NAMALWA (cell line): ENCODE results near the gene CEP20.
"Not testable (repeated sequence)": the region's sequence is repeated elsewhere in the genome, so short reads cannot be mapped to it uniquely, and the experiment has no call there.

ENCODE experiments used
- DNase-seq: peaks from one replicate; pipeline ENCODE4 v3.0.0-alpha.2; 2015; ENCODE audit warnings: low spot score

CEP20 gene

DNA sequence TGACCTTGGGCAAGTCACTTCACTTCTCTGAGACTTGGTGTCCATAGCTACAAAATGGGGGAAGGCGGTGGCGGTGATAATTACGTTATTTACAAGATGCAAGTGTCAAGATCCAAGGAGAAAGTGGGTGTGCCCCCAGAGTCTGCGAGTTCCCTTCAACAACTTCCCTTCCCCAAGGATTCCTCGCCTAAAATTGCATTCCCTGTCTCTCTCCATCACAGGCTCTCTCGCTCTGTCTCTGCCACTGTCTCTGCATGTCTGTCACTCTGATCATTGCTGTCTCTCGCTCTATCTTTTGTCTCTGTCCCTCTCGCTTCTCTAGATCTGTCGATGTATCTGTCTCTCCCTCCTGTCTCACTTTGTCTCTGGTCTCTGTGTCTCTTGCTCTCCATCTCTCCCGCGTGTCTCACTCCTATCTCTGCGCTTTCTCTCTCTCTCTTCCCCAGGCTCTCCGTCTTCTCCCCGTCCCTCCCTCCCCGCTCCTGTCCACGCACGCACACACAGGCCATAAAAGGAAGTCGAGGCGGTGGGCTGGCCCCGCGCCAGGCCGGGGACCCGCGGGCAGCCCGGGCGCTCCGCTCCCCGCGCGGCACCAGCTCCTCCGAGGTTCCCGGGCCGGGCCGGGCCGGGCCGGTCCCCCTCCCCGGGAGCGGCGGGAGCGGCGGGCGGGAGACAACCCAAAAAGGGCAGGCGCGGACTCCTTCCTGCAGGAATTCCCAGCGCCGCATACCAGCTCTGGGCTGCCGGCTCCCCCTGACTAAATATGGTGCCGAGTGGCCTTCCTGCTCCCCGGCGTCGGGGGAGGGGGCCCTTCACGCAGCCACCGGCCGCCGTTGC is 30.5 kb downstream of the CEP20 start:
- DNase-seq: no peak

DNA sequence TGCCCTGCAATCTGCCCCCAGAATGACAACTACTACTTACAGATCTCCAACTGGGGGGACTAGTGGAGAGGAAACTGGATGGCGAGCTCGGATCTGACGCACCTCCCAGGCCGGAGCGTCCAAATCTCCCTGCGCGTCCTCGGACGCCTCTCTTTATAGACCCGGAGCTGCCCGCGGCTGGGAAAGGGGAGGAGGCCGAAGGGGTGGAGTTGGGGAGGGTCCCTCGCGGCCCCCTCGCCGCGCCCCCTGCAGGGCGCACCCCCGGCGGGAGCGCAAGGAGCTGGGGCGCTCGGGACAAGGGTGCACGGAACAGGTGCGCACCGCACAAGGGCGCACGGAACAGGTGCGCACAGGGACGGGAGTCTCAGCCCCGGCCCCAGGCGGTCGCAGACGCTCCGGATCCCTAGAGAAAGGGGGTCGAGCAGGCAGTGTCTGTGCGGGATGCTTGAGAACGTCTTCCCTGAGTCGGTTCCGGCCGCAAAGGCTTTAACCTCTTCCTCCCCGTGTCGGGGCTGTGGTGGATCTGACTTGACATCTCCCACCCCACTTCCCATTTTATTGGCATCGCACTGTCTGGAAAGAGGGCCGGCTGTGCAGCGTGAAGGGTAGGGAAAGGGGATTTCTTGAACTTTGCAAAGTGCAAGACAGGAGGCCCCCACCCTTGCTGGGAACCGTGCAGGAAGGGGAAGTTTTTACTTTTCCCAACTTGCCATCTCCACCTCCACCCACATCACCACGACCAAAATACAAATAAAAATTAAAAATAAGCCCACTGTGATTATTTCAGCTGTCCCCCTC is 31.3 kb downstream of the CEP20 start, which contains the start of gene MYH11:
MYH11 (minus strand) TSS at position 128 of the 798 bp plus-strand sequence. CDS start 18,776 bp downstream, outside the sequence.
- DNase-seq: no peak

DNA sequence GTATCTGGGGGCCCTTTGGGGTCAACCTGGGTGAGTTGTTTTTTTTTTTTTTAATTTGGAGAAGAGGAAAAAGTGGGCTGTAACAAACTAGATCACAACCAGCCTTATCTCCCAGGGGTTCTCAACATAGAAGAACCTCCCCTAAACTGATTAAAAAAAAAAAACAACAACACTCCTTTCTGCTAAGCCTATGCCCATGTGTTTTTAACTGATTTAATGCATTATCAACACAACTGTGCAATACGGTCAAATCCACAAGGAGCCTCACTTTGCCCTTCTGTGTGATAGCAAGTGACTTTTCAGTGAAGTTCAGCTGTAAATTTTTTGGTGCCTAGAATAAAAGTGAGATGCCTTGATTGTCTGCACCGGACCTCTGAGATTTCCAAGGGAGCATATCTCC is 32.2 kb downstream of the CEP20 start:
- peak; percentile 16 for DNase-seq

DNA sequence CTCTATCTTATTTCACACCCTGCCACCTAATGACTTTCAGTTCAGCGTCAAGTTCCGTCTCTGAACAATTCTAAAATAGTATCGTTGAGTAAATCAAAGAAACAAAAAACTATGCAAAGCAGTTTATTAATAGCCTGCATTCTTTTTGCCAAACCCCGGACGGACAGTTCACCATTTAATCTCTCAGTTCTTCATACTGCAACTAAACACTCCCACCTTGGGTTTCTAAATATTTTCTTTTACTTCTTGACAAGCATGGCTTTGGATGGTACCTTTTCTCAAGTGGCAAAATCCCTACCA is 32.7 kb downstream of the CEP20 start:
- DNase-seq: peak; percentile 56

DNA sequence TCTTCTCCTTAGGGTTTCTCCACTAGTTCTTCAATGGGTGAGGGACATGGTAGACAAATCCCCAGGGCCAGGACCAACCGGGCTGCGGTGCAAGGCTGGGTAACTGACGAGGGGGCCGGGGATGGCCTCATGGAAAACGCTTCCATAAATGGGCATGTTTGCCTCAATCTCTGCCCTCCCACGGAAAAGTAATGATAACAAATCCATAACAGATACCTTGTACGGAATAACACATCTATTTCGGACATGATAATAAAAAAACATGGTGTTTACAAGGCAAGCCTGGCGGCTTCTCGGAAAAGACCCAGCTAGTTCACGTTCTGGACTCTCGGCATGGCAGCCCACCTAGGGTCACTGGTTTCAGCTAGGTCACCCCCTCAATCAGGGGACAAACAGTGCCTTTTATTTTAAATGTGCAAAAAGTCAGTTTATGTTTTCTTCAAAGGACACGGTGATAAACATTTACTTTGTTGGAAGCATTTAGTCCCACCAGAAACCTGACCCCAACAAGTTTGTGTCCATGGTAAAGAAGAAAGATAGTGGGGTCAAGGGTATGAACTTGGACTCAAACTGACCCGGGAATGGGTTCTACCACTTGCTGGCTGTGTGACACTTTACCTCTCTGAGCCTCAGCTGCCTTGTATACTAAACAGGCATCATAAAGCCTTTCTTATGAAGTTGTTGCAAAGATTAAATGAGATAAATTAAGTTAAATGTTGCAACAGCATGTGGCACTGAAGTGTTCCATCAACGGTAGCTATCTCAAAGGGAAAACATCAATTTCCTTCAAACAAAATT is 33.3 kb downstream of the CEP20 start:
- DNase-seq: no peak

DNA sequence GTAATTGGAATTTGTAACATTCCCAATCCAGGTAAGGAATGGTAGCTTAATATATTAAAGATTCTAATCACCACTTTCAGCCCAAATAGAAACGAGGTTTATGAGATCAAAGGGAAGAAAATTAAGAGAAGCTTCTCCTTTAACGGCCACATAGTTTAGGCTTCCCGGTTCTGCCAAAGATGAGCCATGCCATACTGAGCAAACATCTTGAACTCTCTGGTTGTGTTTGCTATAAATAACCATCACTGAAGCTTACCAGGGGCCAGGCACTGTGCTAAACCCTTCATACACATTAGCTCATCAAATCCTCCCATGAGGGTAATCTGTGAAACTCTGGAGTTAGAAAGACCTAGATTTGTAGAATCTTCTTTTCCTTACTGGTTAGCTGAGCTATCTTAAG is 34.3 kb downstream of the CEP20 start:
- no peak for DNase-seq

DNA sequence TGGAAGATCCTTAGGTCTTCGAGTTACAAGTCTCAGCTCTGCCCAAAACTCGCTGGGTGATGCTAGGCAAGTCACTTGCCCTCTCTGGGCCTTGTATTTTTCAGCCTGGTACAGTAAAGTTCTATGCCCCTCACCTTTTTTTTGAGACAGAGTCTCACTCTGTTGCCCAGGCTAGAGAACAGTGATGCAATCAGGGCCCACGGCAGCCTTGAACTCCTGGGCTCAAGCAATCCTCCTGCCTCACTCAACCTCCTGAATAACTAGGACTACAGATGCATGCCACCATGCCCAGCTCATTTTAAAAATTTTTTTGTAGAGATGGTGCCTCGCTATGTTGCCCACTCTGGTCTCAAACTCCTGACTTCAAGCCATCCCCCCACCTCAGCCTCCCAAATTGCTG is 35.4 kb downstream of the CEP20 start:
- no peak for DNase-seq

DNA sequence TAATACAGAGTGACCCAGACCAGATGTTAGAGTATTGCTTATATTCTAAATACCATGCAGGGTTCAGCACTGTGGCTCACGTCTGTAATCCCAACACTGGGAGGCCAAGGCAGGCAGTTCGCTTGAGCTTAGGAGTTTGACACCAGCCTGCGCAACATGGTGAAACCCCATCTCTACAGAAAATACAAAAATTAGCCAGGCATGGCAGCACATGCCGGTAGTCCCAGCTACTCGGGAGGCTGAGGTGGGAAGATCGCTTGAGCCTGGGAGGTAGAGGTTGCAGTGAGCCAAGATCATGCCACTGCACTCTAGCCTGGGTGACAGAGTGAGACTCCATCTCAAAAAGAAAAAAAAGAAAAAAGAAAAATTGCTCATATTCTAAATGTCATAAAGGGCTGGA is 37.8 kb downstream of the CEP20 start:
- DNase-seq: not testable (repeated sequence)

DNA sequence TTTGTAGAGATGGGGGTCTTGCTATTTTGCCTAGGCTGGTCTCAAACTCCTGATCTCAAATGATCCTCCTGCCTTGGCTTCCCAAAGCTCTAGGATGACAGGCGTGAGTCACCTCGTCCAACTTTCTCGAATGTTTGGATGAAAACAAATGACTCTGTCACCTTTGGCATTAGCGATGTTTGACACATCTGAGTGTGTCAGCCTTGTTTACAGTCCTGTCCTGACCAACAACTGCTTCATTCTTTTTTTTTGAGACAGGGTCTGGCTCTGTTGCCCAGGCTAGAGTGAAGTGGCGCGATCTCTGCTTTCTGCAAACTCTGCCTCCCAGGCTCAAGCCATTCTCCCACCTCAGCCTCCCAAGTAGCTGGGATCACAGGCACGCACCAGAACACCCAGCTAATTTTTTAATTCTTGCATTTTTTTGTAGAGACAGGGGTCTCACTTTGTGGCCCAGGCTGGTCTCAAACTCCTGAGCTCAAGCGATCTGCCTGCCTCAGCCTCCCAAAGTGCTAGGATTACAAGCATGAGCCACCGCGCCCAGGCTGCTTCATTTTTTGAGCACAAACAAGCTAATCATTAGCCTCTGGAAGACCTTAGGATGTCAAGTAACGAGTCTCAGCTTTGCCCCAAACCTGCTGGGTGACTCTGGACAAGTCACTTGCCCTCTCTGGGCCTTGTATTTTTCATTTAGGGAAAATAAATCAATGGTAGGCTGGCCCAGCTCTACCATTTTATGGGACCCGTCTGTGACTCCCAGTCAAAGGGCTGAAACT is 39.0 kb downstream of the CEP20 start:
- no peak for DNase-seq

DNA sequence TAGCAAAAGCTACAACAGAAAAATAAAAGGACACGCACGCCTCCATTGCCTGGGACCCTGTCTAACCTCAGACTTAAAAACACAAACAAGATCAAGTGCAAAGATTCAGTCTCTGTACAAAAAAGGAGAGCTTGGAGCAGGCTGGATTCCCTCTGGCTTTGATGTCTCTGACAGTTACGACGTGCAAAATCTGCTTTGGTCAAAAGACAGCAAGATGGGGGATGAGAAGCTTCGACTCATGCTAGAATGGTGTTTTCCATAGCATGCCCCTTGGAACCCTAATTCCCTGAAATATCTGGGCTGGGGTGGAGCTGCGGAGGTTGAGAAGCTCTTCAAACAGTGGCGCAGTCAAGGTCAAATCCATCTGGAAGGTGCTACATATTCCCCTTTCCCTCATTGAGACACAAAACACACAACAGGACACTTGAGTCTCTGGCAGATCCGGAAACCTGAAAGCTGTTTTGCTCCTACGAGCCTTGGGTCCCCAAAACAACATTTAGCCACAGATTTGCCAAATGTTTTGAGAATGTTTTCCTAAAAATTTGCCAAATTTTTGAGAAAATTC is 40.7 kb downstream of the CEP20 start:
- DNase-seq: no peak

DNA sequence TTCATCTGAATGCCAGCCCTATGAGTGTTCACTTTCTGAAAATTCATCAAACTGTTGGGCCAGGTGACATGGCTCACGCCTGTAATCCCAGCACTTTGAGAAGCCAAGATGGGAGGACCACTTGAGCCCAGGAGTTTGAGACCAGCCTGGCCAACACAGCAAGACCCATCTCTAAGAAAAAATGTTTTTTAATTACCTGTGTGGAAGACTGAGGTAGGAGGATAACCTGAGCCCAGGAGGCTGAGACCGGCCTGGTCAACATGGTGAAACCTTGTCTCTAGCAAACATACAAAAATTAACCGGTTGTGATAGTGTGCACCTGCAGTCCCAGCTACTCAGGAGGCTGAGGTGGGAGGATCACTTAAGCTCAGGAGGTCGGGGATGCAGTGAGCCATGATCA is 41.9 kb downstream of the CEP20 start:
- DNase-seq: no peak

DNA sequence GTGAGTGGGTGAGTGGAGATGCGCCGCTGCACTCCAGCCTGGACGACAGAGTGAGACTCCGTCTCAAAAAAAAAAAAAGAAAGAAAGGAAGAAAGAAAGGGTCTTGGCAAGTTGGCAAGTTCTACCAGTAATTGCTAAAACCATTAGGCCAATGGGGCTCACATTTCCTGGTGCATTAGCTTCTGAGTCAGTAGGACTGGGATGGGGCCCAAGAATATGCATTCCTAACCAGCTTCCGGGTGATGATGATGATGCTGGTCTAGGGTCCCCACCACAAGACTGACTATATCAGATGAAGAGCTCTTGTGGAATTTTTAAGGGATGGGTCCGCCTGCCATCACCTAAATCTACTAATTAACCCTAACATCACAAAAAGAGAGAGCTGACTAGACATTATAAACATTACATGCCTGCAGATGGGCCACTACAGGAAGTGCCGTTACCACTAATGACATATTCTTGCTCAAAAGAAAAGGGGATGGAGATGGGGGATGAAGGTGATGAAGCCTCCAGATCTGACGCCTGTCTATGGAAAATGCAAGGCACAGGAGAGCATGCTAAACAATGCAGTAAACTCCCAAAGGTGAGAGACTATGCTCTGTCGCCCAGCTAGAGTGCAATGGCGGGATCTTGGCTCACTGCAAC is 44.6 kb downstream of the CEP20 start:
- no peak for DNase-seq

DNA sequence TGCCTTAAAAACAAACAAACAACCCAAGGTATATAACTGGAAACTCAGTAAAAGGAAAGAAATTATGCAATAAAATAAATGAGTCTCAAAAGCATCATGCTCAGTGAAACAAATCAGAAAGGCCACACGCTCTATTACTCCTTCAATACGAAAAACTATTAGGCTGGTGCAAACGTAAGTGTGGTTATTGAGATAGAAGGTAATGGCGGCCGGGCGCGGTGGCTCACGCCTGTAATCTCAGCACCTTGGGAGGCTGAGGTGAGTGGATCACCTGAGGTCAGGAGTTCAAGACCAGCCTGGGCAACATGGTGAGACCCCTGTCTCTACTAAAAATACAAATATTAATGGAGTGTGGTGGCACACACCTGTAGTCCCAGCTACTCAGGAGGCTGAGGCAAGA is 49.2 kb downstream of the CEP20 start:
- not testable (repeated sequence) for DNase-seq

DNA sequence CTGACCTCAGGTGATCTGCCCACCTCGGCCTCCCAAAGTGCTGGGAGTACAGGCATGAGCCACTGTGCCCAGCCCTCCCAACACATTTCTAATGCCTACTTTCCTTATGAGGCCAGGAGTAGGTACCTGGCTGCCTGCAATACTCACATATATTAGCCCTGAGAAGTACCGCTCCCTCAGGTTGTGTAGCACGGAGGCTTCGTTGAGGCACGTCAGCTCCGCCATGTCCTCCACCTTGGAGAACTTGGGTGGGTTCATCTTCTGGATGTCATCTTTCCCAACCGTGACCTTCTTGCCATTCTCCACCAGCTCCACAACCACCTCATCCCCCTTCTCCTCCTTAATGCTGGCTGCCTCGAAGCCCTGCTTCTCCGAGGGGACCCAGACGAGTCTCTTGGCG is 50.6 kb downstream of the CEP20 start:
- DNase-seq: no peak

DNA sequence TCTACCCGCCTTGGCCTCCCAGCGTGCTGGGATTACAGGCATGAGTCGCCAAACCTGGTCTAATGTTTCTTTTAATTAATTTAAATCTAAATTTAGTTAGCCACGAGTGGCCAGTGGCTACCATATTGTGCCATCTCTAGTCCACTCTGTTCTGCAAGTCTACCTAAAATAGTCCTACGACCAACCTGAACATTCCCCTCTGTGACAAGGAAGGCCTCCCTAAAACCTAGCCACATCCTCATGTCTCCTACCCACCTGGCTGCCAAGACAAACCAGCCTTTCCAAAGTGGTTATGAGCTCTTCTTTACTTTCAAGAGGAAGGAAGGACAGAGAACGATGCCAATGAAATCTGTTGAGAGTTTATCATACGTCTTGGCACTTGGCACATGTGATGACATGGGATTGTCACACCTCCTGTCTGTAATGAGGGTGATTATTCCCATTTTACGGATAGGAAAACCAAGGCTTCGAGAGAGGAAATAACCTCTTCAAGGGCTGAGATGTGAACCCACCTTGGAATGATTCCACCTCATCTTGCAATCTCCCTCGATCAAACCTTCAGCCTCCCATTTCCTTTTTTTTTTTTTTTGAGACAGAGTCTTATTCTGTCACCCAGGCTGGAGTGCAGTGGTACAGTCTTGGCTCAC is 51.3 kb downstream of the CEP20 start:
- DNase-seq: no peak

DNA sequence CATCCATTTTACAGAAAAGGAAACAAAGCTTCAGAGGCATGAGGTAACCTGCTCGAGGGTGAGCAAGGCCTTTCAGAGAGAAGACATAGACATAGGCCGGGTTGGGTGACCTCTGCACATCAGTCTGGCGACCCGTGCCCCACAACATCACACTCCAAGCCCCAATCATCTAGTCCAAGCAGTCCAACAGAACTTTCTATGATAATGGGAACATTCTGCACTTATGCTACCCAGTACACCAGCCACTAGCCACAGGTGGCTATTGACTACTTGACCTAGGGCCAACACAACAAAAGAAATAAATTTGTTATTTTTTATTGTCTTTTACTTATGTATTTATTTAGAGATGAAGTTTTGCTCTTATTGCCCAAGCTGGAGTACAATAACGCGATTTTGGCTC is 52.3 kb downstream of the CEP20 start:
- no peak for DNase-seq

DNA sequence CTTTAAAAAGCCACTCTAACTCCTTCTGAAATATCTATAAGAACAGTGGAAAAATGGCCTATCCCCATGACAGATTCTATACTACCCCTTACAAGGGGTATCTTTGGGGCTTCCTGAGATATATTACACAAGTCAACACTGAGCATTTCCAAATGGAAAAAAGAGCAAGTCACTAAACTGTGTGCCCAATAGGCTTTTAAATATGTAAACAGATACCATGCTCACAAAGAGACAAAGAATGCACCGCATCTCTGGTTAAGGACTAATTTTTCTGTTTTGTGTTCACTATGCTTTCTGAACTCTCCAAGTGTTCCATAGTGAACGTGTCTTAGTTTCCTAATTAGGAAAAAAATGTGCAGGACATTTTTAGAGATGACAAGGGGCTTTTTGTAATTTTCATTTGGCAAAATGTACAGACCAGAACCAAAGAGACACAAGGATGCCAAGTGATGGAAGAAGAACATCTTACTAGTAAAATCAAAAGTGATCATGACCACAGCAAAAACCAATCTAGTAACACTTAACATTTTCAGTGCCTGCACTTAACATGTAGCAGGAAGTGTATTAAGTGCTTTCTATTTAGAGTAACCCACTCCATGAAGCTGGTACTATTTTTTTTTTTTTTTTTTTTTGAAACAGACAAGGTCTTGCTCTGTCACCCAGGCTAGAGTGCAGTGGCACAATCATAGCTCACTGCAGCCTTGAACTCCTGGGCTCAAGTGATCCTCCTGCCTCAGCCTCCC is 53.1 kb downstream of the CEP20 start:
- DNase-seq: no peak

DNA sequence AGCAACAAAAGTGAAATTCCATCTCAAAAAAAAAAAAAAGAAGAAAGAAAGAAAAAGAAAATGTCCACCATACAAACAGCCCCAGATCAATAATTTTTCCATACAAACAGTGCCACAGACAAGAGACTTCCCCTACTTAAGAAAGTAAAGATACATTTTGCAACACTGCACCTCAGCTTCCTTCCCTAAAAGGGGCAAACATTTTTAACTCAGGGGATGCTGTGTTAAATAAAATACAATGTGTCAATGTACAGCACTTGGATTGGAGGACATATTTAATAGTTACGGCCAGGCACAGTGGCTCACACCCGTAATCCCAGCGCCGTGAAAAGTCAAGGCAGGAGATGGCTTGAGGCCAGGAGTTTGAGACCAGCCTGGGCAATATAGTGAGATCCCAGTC is 53.9 kb downstream of the CEP20 start:
- DNase-seq: no peak

DNA sequence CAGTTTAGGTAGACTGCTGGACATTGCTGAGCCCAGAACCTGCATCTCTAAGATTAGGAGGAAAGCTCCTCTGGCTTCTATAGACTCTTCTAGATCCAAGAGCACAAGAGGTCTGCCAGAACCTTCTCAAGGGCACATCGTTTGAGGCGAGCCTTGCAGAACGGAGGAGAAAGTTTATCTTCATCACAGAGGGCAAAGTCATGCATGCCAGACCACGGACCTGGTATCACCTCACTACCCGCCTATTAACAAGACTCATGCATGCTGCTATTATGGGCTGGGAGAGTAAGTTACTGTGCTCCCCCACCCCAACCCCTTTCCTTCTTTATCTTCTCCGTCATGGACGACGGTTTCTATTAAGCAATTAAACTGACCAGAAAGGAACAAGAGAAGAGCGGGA is 54.9 kb downstream of the CEP20 start:
- no peak for DNase-seq

DNA sequence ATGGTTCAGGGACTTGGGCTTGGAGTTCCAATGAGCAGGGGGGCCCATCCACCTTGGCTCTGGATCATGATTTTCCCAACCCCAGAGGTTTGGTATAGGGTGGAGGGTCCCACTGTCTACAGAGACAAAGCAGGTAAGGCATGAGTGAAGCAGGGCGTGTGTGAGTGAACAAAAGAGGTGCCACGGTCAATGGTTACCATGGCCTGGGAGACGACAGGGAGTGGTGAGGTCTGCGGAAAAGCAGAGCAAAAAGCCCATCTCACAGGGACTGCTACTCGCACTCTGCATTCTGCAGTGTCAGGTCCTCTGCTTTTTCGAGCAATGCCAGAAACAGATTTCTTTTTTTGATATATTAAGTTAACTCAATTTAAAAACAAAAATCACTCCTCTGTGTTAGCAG is 56.2 kb downstream of the CEP20 start:
- DNase-seq: no peak
